ENCODE results near the gene BMP8B.

The BMP8B gene

DNA sequence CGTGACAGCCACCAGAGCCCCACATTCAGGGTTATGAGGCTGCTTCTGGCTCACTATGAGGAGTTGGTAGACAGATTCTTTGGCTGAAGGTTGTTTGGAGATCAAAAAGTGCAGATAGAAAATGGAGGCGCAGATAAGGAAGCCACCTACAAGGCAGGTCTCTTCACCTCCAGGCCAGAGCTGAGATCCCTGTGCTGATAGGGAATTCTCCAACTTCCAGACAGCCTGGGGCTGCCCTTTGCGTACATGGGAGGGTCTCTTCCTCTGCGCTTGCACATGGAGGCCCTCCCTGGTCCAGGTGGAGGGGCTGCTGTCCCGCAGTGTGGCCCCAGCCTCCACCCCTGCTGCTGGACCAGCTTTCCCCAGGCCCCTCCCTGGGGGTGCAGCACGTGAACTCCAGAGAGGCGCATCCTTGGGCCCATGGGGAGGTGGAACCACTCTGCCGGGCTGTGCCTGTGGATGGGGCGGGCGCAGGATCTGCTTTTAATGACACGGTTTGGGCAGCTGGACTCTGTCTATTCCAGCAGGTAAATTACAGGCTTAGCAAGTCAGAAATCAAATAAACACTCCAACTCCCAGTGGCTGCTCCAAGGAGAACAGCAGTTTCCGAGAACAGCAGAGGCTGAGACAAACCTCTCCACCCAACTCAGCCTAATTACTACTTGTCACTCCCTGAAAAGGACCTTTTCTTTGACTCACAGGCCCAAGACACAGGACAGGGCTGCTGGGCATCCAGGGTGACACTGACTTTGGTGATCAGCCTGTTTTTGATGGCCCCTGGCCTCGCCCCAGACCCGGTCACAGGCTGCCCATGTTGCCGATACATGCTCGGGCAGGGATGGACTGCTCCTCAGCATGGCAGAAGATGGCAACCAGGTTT is 29.9 kb downstream of the BMP8B start:
- peak; percentile 36 for DNase-seq (ENCODE audit: low read depth)

DNA sequence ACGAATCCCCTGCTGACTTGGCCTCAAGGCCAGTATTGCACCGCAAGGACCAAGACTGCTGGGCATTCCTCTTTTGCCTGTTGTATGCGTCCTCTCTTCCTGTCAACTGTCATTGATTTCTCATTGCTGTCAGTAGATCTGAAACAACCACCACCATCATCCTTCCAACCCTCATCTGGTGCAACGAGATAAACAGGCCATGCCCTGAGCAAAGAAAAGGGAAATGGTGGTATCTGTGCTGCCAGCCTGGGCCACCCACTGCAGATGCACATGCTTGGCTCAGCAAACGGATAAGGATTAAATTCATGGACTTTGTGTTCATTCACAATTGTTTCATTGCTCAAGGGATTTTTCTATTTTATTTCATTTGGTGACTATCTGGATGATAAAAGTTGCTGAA is 31.2 kb downstream of the BMP8B start:
- peak; percentile 89 for DNase-seq (ENCODE audit: low read depth)

DNA sequence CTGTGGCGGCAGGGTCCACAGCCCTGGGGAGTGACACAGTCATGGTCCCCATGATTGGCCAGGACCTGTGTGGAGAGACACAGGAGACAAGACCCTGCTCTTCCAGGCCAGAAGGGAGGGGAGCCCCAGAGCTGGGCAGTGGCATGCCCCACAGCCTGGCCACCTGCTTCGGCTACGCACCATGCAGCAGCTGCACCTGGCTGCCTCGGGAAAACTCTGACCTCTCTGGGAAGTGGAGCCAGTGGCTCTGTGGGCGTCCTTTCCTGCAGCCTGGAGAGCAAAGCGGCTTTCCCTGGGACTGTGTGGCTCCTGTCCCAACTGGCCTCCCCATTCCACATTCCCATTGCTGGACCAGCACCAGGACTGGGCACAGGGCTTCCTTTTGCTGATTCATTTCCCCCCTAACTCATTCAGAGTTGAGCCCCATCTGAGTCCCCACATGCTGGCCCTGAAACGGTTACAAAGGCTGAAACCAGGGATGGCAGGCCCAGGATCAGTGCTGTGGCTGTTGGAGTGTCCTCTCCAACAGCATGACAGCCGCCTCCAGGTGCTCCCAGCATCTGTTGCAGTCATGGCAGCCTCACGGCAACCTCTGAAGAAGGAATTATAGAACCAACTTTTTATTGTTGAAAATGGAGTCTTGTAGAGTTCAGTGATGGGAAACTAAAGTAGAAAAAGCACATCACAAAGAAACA is 32.6 kb downstream of the BMP8B start:
- DNase-seq (ENCODE audit: low read depth): no peak

DNA sequence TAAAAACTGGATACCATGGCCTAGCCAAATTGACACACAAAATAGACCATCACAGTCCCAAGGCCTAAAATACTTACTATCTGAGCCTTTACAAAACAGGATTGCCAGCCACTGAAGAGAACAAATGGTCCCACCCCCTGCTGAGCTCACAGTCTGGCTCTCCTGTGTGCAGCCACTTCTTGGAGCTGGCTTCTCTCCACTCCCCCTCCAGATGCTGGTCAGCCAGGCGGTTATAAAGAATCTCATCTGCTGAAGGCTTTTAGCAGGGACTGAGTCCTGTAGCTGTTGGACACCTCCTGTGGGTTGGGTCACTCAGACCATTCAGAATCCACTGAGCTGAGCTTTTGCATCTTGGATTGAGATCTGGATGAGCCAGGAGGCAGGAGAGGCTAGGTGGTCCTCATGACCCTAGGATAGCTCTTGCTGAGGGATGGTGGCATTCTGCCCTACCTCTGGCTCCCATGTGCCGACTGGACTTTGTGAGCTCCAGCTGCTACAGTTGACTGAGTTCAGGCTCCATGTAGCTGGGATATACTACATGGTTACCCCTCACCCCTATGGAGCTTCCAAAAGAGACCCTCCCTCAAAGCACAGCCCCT is 33.7 kb downstream of the BMP8B start:
- DNase-seq (ENCODE audit: low read depth): no peak

DNA sequence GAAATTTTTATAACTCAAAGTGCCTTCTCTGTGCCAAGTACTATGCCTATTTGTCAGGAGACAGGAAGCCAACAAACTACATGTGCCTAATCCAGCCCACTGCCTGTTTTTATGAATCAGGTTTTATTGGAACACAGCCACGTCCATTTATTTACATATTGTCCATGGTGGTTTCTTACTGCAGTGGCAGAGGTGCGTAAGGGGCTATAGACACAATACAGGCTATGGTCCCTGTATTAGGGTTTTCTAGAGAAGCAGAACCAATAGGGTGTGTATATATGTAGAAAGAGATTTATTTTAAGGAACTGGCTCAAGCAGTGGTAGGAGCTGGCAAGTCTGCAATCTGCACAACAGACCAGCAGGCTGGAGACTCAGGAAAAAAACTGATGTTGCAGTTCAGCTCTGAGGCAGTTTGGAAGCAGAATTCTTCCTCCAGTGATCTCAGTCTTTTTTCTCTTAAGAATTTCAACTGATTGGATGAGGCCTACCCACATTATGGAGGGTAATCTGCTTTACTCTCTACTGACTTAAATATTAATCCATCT is 34.6 kb downstream of the BMP8B start:
- no peak for DNase-seq (ENCODE audit: low read depth)

DNA sequence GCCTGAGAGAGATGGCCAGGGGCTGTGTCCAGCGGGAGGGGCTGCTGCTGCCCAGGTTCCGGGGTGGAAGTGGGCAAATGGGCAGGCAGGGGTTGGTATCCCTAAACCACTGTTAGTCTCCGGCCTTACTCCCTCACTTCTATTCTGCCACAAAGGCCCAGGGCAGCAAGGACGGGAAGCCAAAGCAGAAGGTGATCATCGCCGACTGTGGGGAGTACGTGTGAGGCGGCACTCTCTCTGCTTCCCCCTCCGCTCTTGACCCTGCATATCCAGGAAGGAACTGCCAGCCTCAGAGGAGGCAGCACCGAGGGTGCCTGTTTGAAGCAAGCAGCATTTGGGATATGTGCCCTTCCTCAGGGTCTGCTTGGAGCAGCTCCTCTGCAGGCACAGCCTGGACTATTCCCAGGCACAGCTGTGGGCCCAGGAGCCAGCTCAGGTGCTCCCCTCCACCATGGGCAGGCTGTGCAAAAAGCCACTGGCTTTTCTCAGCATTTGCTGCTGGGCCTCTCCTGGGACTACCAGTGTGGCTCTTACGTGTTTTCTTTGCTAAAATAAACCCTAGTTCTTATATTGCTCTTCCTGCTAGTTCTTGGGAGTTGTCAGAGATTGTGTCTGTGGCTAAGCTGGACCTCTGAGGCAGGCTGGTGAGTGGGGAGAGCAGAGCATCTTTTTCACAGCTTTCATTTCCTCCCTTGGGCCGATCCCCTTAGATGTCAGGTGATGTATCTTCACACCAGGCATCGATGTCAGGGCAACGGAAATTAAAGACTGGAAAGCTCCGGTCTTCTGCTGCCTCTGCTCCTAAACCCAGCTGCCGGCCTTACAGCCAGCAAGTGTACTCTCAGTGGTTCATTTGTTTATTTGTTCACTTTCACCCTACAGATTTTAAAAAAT is 35.3 kb downstream of the BMP8B start:
- no peak for DNase-seq (ENCODE audit: low read depth)

DNA sequence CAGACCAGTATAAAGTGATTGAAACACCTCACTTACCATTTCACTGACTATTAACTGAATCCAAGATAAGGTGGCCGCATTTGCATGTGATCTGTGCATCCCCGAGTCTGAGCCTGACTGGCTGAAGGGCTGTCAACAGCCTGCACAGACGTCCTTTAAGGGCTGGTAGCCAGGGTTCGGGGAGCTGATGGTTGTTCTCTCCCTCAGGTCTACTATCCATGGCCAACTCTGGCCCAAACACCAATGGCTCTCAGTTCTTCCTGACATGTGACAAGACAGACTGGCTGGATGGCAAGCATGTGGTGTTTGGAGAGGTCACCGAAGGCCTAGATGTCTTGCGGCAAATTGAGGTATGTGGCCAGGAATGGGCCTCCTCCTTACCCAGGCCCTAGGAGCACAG is 36.0 kb downstream of the BMP8B start:
- DNase-seq (ENCODE audit: low read depth): no peak

DNA sequence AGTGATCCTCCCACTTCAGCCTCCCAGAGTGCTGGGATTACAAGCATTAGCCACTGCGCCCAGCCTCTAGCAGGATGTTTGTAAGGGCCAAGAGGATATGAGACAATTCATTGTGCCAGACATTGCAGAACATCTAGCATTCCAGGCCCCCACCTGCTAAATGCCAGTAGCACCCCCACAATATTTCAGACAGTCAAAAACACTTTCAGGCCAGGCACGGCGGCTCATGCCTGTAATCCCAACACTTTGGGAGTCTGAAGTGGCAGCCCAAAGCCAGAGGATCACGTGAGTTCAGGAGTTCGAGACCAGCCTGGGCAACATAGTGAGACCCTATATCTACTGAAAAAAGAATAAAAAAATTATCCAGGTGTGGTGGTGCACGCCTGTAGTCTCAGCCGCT is 37.1 kb downstream of the BMP8B start:
- no peak for DNase-seq (ENCODE audit: low read depth)

DNA sequence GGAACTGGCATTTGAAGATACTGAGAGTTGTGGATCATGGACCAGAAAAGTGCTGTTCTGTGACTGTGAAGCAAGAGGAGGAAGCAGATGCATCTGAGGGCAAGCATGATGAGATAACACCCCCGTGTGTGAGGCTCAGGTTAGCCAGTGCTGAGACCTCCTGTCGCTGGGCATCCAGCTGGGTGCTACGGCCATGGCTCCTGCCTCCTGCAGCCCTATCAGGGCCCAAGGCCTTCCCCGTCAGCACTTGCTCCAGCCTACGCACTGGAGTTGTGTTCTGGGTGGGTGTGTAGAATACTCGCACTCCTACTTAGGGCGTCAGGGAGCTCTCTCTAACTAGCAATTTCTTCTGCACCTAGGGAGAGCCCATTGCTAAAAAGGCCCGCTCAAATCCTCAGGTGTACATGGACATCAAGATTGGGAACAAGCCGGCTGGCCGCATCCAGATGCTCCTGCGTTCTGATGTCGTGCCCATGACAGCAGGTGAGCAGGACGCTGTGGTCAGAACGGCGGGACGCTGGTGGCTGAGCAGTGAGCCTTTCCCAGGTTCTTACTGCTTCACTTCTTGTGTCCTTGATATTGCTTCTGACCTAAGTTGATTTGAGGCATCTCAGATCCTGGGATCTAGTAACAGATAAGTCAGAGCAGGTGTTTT is 43.5 kb downstream of the BMP8B start:
- DNase-seq (ENCODE audit: low read depth): no peak

DNA sequence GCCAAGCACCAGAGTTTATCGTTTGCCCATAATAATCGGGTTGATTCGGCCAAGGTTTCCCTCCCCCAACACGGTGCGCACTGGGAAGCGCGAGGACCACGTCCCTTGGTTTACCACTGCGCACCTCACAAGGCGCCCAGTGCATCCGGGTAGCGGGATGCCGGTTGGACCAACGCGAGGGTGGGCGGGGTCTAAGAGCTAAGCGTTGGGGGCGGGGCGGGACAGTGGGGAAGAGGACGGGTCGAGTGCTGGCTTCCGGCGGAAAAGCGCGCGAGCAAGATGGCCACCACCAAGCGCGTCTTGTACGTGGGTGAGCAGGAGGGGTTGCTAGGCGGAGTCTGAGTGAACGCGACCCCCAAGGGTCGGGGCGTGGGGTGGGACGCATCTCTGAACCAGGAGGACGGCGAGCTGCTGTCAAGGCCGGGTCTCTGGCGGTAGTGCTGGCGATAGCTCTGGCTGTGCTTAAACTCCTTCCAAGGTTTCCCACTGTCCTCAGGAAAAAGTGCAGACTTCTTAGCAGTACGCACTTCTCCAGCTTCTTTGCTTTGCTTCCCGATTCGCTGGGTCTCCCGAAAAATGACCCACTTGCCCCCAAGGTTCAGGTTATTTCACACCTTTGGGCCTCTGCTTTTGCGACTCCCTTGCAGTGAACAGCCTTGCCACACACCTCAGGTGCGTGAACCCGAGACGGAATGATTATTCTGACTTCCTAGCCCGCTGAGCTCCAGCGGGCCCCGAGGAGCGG is 49.9 kb downstream of the BMP8B start, which contains the start of gene PPIE:
TSS of gene PPIE (plus strand) at position 261 of the 745 bp plus-strand sequence. CDS start at position 280, 19 bp downstream.
- DNase-seq (ENCODE audit: low read depth): peak; percentile 95

DNA sequence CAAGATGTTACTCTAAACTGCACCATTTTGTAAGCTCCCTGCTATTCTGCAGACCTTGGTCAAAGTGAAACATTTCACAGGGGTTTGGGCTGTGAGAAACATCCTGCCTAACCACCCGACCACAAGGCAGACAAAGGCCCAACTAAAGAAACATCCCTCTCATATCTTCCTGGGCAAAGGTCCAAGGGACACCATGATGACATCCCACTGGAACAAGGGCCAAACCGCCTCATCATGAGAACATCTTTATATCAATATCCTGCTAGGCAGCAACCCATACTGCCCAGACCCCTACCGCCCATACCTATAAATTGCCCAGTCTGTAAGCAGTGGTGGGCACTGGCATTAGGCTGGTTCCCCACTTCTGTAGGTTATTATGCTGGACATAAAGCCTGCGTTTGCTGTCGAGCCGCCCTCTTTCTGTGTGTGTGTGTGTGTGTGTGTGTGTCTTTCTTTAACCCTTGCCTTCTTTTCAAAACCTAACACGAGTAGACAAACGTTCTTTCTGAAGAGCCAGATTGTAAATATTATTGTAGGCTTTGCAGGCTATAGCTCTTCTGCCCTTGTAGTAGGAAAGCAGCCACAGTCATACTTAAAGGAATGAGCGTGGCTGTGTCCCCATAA is 51.0 kb downstream of the BMP8B start:
- no peak for DNase-seq (ENCODE audit: low read depth)

DNA sequence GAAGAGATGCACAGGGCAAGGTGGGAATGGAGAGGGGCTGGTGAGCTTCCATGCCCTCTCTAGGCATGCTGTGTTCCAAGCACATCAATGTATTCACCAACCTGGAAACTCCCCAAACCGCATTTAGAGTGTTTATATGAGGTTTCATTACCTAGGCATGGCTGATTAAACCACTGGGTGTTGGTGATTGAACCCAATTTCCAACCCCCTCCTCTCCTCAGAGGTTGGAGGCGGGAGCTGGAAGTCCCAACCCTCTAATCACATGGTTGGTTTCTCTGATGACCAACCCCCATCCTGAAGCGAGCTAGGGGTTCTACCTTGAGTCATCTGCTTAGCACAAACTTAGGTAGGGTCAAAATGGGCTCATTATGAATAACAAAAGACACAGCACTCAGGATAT is 52.9 kb downstream of the BMP8B start:
- no peak for DNase-seq (ENCODE audit: low read depth)

DNA sequence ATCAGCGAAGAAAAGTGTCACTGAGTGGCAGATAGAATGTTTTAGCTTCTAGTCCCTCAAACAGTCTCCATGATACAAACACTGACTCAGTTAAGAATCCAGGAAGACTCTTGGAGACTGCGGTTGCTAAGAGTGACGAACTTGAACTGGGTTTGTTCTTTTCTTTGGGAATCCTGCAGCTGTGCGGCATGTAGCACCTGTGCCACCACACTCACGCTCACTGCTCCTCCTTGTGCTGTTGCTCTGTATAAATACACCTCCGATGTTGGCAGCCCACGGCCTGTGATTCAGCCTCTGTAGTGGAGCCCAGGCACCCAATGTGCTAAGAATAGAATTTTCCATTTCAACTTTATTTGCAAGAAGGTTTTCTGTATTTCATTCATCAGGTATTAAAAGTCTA is 55.5 kb downstream of the BMP8B start:
- no peak for DNase-seq (ENCODE audit: low read depth)

DNA sequence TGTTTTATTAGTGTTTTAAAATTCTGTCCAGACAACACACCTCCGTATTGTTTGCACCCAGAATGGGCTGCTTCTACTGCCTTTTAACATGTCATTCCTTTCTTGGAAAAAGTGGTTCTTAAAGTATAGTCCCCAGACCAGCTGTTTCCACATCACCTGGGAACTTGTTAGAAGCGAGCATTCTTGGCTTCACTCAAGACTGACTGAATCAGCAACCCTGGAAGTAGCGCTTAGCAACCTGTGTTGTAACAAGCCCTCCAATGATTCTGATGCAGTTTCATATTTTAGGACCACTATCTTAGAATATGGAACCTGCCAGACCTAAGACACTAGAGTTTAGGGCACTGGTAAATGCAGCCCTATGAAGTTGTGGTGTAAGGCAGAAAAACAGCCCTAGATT is 55.9 kb downstream of the BMP8B start:
- DNase-seq (ENCODE audit: low read depth): no peak

DNA sequence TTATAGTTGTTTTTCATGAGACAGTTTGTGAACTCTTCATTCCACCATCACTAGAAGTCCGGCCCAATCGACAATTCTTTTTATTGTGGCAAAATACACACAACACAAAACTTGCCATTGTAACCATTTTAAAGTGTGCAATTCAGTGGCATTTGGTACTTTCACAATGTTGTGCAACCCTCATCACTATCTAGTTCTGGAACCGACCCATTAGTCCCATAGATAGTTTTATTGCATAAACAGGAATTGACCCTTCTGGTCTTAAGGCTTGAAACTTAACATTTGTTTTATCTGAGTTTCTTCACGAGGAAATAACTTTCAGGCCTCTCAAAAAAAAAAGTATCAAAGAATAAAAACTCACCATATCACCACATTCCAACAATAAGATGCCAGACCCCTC is 58.8 kb downstream of the BMP8B start:
- DNase-seq (ENCODE audit: low read depth): no peak

DNA sequence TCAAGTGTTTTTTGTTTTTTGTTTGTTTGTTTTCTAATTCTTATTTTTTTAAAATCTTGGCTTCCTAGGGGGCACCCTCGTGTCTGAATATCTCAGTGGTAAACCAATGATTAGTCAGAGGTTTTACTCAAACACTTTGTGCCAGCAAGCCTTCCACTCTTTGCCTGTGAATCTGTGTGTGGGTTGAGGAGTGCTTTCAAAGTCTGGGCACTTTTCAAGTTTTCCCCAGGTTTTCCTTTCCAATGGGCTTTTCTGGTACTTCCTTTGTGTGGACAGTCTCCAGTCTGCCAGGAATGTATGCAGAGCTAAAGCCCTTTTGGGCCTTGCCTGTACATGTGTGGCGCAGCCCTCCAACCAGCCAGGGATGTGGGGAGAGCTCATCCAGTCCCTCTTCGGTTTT is 59.6 kb downstream of the BMP8B start:
- DNase-seq (ENCODE audit: low read depth): no peak

DNA sequence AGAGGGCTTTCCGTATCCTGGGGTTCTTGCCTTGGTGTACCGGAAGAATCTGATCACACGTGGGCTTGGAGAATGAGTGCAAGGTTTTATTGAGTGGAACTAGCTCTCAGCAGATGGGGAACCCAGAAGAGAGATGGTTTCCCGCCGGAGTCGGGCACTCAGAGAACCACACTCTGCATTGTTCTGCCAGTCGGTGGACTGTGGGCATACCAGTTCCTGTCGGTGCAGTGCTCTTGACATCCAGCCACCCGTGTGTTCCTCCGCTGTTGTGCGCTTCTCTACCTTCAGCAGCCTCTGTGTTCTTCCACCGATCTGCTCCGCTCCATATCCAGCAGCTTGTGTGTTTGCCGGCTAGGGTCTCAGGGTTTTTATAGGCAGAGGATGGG is 60.7 kb downstream of the BMP8B start:
- DNase-seq (ENCODE audit: low read depth): no peak

DNA sequence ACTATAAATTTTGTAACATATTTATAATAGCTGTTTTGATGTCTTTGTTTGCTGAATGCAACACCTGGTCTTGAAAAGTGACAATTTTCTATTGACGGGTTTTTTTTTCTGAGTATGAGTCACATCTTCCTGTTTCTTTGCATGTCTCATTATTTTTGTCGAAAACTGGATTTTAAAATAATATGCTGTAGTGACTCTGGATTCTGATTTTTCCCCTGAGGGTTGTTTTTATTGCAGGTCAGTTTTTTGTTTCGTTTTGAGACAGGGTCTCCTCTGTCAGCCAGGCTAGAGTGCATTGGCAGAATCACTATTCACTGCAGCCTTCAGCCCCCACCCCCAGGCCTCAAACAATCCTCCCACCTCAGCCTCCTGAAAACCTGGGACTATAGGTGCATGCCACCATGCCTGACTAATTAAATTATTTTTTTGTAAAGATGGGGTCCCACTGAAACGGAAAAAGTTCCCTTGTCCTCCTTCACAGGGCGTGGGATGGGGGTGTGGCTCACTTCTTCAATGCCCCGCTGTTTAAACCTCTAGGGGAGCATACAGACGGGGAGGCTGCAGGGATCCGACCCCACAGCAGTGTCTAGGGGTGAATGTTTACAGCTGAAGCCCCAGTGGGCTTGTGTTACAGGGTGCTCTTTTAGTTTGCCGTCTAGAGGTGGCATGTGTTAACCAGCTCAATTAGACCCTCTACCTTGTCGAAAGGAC is 61.3 kb downstream of the BMP8B start:
- DNase-seq (ENCODE audit: low read depth): no peak

DNA sequence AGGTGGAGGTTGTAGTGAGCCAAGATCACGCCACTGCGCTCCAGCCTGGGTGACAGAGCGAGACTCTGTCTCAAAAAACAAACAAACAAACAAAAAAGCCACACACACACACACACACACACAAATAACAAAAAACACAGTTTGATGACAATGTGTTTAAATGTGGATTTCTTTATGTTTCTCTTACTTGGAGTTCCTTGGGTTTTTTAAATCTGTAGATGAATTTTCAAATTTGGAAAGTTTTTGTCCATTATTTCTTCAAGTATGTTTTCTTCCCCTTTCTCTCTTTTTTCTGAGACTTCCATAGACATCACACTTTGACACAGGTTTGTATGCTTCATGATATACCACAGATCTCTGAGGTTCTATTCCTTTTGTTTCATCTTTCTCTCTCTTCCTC is 62.1 kb downstream of the BMP8B start:
- DNase-seq (ENCODE audit: low read depth): no peak

All from CMK (cell line).